Astrocyte (in vitro differentiated cells and primary cell): Measurements from ENCODE around the gene CCDC117. TPM values are rescaled to one million over a fixed set of nuclear protein-coding genes. Genes with fewer than 3 reads are reported as not detected.

Experiments used
- DNase-seq: peaks from one replicate; pipeline ENCODE4 v3.0.0-alpha.2; 2010; ENCODE audit warnings: low read depth
- FAIRE-seq: peaks from 2 replicates; lab custom pipeline; 2011; peaks lifted over from hg19 to GRCh38; lab: Jason Lieb, UNC
- H2AFZ ChIP-seq: 2 replicates; pipeline ENCODE4 v1.6.0; 2012; ENCODE audit warnings: low read depth, low read length, inconsistent platforms
- H3K27ac ChIP-seq: 2 replicates; pipeline ENCODE4 v1.5.1; 2011; ENCODE audit warnings: low read depth, low read length, inconsistent platforms
- H3K27me3 ChIP-seq: 2 replicates; pipeline ENCODE4 v1.6.0; 2011; ENCODE audit warnings: low read length, inconsistent platforms; ENCODE audit not compliant: insufficient read depth
- H3K36me3 ChIP-seq: 2 replicates; pipeline ENCODE4 v1.5.1; 2011; ENCODE audit warnings: low read length, inconsistent platforms; ENCODE audit not compliant: insufficient read depth
- H3K4me1 ChIP-seq: 2 replicates; pipeline ENCODE4 v1.5.1; 2011; ENCODE audit warnings: low read length, inconsistent platforms; ENCODE audit not compliant: insufficient read depth
- H3K4me2 ChIP-seq: 2 replicates; pipeline ENCODE4 v1.6.0; 2012; ENCODE audit warnings: low read length, inconsistent platforms
- H3K4me3 ChIP-seq: 2 replicates; pipeline ENCODE4 v1.5.1; 2011; ENCODE audit warnings: low read depth, mild to moderate bottlenecking, low read length, inconsistent platforms; ENCODE audit not compliant: insufficient read depth
- H3K79me2 ChIP-seq: 2 replicates; pipeline ENCODE4 v1.6.0; 2012; ENCODE audit warnings: mild to moderate bottlenecking, low read length, inconsistent platforms; ENCODE audit not compliant: insufficient read depth
- H3K9ac ChIP-seq: 2 replicates; pipeline ENCODE4 v1.6.0; 2012; ENCODE audit warnings: mild to moderate bottlenecking, low read length, inconsistent platforms
- H3K9me3 ChIP-seq: 2 replicates; pipeline ENCODE4 v1.5.1; 2012; ENCODE audit warnings: low read depth, mild to moderate bottlenecking, low read length, inconsistent platforms; ENCODE audit not compliant: insufficient read depth
- H4K20me1 ChIP-seq: 2 replicates; pipeline ENCODE4 v1.6.0; 2012; ENCODE audit warnings: low read length, inconsistent platforms; ENCODE audit not compliant: insufficient read depth
- H3K27ac Mint-ChIP-seq: one replicate; pipeline ENCODE4 v1.8.0; 2021; ENCODE audit warnings: mild to moderate bottlenecking, mixed read lengths; ENCODE audit not compliant: unreplicated experiment
- H3K27me3 Mint-ChIP-seq: one replicate; pipeline ENCODE4 v1.8.0; 2021; ENCODE audit warnings: low read depth, mixed read lengths; ENCODE audit not compliant: unreplicated experiment
- H3K36me3 Mint-ChIP-seq: one replicate; pipeline ENCODE4 v1.8.0; 2021; ENCODE audit warnings: low read depth, mixed read lengths; ENCODE audit not compliant: unreplicated experiment
- H3K4me1 Mint-ChIP-seq: one replicate; pipeline ENCODE4 v1.8.0; 2021; ENCODE audit warnings: low read depth, mixed read lengths; ENCODE audit not compliant: unreplicated experiment
- H3K4me3 Mint-ChIP-seq: one replicate; pipeline ENCODE4 v1.8.0; 2021; ENCODE audit warnings: mild to moderate bottlenecking, moderate library complexity, mixed read lengths; ENCODE audit not compliant: unreplicated experiment
- H3K9me3 Mint-ChIP-seq: one replicate; pipeline ENCODE4 v1.8.0; 2021; ENCODE audit warnings: mild to moderate bottlenecking, mixed read lengths; ENCODE audit not compliant: unreplicated experiment
- EZH2 ChIP-seq: IDR thresholded peaks from 2 replicates; pipeline ENCODE4 v1.6.1; 2012; ENCODE audit warnings: mild to moderate bottlenecking, low read length, inconsistent platforms; ENCODE audit not compliant: insufficient read depth
- total RNA-seq: library from RNA; stranded (reverse); gene quantifications from 2 replicates; pipeline ENCODE4 v1.2.1, GENCODE V29; 2021
- TF ChIP-seq, protein P1 (sequence below): IDR thresholded peaks from 2 replicates; pipeline ENCODE4 v1.5.1; 2011; ENCODE audit warnings: low read depth, mild to moderate bottlenecking, inconsistent platforms, low read length, moderate library complexity; ENCODE audit not compliant: insufficient read depth

Gene CCDC117
- total RNA-seq, 1 donor from 2014 or later = 15.8 TPM

DNA sequence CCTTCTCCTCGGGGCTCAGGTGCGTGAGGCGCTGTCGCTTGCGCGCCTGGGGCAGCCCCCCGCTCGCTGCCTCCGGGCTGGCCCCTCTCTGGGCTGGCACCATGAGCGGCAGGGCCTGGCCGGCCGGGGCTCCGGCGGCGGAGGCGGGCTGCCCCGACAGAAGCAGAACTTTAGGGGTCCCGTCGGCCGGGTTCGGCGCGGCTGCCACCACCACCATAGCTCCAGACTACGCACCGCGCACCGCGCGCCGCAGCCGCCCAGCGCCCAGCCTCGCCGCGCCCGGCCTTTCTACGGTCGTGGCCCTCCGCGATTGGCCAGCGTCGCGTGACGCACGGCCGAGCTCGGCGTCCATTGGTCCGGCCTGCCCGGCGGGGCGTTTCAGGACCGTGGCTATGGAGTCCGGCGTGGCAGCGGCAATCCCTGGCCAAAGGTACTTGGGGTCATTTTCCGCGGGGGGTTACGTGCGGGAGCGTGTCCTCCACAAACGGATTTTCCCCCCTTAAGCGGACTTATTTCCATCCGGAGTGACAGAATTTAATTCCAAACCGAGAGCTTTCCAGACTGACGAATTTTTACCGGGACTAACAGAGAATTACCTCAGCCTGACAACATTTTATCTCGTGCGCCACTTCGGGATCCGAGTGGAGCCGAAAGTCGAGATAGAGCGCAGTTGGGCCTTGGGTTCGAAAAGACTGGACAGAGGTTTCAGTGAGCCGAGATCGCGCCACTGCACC, 28.0 kb downstream of the CCDC117 start, which contains the start of gene XBP1:
XBP1 (minus strand) TSS at position 262 of the 734 bp plus-strand sequence.
- TF ChIP-seq, protein P1, sequence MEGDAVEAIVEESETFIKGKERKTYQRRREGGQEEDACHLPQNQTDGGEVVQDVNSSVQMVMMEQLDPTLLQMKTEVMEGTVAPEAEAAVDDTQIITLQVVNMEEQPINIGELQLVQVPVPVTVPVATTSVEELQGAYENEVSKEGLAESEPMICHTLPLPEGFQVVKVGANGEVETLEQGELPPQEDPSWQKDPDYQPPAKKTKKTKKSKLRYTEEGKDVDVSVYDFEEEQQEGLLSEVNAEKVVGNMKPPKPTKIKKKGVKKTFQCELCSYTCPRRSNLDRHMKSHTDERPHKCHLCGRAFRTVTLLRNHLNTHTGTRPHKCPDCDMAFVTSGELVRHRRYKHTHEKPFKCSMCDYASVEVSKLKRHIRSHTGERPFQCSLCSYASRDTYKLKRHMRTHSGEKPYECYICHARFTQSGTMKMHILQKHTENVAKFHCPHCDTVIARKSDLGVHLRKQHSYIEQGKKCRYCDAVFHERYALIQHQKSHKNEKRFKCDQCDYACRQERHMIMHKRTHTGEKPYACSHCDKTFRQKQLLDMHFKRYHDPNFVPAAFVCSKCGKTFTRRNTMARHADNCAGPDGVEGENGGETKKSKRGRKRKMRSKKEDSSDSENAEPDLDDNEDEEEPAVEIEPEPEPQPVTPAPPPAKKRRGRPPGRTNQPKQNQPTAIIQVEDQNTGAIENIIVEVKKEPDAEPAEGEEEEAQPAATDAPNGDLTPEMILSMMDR = no peak
- TF ChIP-seq EZH2 = no peak
- peak; percentile 86 for DNase-seq
- Histone ChIP-seq H3K4me3 (peak within 1 kb of the TSS; percentile 93), H3K9ac (peak within 1 kb of the TSS; percentile 100), H3K27ac (peak within 1 kb of the TSS; percentile 99), H2AFZ (peak within 1 kb of the TSS; percentile 51), H3K4me2 (peak within 1 kb of the TSS; percentile 86), H3K27me3 (no peaks in the 10 kb centered on the region), H3K4me1 (peaks cover 18% of the 10 kb centered on the region), H3K9me3 (no peaks in the 10 kb centered on the region), H3K79me2 (peaks cover 66% of the 10 kb centered on the region), H4K20me1 (peaks cover 35% of the 10 kb centered on the region), H3K36me3 (peaks cover 30% of the 10 kb centered on the region)
- Mint-ChIP-seq H3K4me1 (peaks cover 21% of the 10 kb centered on the region), H3K4me3 (peak within 1 kb of the TSS; percentile 98), H3K9me3 (peaks cover 2% of the 10 kb centered on the region), H3K27ac (peak within 1 kb of the TSS; percentile 100), H3K27me3 (no peaks in the 10 kb centered on the region), H3K36me3 (peaks cover 15% of the 10 kb centered on the region)
- FAIRE-seq = no peak

DNA sequence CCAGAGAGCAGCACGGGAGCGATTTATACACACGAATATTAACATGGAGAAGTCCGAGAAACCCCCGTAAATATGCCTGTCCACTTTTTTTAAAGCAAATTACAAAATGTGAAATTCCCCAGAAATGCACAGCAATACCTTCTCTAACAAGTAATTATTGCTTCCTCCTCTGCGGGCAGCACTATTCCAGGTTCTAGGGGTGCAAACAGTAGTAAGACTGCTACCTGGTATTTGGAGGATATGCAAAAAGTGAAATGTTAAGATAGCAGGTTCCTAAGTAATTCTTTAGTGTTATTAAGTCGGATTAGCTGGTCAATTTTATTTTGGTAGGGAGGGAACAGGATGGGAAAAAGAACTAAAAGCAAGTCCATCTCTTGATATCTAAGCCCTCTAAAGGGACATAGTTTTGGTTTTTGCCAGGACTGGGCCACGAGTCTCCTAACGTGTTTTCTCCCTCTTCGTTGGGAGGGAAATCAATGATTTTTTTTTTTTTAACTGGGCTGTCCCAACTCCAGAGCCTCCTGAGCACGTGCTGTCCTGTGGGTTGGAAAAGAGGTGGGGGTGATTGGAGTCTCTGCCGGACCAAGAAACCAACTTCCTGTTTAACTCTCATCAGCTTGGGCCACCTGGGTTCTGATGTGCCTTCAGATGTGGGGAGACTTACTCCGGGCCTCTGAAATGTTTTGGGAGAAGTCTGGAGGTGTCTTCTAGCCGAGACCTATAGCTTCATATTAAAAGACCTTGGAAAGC, 29.5 kb downstream of the CCDC117 start:
- Histone ChIP-seq H3K4me2 (peak overlapping the region; percentile 86), H3K4me1 (peaks cover 13% of the 10 kb centered on the region), H3K36me3 (peaks cover 14% of the 10 kb centered on the region), H3K9me3 (no peaks in the 10 kb centered on the region), H2AFZ (no peak overlapping the region), H3K27me3 (no peaks in the 10 kb centered on the region), H3K27ac (no peak overlapping the region), H3K9ac (no peak overlapping the region), H3K79me2 (peaks cover 51% of the 10 kb centered on the region), H3K4me3 (peak overlapping the region; percentile 28), H4K20me1 (peaks cover 20% of the 10 kb centered on the region)
- FAIRE-seq (no peak), DNase-seq (no peak)
- peaks cover 2% of the 10 kb centered on the region for H3K9me3 Mint-ChIP-seq
- peak overlapping the region; percentile 53 for H3K27ac Mint-ChIP-seq
- peaks cover 2% of the 10 kb centered on the region for H3K36me3 Mint-ChIP-seq
- TF ChIP-seq EZH2 = no peak
- TF ChIP-seq, protein P1 = no peak
- peak overlapping the region; percentile 67 for H3K4me3 Mint-ChIP-seq
- peaks cover 7% of the 10 kb centered on the region for H3K4me1 Mint-ChIP-seq
- H3K27me3 Mint-ChIP-seq = no peaks in the 10 kb centered on the region
